Measurements from ENCODE around the gene METAP1D.
A peak's percentile ranks its signal among the peaks of the same experiment; 100 is the strongest.

The METAP1D gene

DNA sequence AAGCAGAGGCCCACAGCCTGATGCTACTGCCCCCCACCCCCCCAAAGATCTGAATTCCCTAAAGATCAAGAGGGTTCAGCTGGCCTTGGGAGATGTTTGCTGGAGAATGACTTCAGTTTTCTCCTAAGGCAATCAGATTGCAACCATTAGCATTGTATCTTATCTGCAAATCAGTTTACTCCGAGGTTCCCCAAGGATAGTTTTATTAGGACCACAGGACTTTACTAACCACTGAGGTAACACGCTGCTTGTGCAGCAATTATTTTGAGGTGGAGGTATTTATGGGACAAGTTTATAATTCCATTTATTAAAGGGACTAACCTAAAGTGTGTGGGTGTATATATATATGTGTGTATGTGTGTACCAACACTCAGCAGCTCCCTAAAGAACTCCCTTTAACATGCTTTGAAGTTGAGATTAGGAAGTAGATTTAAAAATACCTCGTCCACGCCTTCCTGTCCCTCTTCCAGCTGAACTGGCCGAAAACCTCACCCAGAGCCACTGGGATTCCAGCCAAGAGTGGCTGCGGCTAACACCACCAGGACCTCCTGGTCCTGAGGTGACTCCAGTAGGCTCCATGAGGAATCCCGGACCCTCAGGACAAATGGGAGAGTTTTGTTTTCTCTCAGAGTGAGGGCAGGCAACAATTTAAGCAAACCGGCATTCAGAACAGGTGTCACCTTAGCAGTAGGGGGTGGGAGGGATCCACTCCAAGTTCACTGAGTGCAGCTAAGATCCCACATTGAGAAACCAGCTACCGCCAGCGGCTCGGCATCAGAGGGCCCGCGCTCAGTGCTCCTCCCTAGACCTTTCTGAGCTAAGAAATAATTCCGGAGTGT lies 82.6 kb downstream of the METAP1D start:
- no peak for DNase-seq

DNA sequence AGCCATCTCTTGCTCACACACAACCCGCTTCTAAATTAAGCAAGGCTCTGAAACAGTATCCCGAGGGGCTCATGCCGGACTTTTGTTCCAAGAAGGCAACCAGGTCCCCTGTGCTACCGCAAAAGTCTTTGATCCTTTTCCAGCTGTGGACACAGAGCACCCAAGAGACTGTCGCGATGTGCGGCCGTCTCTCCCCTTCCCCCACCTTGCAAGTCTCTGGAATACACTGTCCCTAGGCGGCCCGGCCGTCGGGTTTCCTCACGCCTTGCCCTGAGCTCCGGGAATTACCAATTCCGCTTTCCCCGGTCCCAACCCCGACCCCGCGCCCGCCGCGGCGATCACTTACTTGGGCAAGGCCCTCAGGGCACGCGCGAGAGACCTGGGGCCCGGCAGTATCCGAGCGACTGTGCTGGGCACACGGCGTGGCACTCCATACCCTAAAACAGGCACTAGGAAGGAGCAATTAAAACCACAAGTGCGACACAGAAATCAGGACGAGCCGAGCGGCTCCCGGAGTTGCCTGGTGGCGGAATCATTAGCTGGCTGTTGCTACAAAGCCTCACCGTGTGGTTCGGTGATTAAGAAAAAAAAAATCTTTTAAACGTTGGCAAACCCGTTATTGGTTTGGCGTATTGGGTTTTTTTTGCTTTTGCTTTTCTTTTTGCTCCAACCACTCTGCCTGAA lies 83.3 kb downstream of the METAP1D start:
- no peak for DNase-seq

DNA sequence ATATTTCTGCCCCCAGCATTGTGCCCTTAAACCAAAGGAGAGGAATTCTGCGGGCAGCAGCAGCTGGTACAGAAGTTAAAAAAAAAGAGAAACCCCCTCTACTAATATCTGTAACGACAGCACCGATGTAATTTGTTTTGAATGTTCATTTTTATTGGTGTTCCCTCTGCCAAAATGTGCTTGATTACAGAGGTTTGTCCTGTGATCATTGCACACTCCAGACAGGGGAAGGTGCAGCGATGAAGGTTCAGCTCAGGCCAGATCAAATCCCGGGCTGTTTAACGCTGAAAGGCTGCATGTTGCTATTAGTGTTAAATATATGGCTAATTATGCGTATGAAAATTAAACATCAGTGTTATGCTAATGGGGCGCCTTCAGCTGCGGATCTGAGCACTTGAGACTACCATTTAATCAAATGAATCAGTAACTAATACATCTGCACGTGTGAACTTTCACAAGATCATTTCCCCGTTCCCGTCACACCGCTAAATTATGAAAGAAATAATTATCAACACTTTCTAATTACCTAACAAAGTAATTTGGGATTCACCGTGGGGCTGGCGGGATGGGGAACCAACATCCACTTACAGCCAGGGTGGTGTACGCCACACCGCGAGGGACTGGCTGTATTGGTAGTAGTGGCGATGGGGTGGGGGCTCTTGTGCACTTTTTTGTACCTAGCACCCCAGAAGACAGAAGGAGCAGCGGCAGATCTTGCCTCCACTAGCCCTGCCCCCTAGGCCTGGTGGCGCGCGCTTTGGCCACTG lies 84.1 kb downstream of the METAP1D start:
- DNase-seq = no peak

GRCh38 chr2:172084395-172084644 lies 84.6 kb downstream of the METAP1D start:
- DNase-seq = peak; percentile 71

DNA sequence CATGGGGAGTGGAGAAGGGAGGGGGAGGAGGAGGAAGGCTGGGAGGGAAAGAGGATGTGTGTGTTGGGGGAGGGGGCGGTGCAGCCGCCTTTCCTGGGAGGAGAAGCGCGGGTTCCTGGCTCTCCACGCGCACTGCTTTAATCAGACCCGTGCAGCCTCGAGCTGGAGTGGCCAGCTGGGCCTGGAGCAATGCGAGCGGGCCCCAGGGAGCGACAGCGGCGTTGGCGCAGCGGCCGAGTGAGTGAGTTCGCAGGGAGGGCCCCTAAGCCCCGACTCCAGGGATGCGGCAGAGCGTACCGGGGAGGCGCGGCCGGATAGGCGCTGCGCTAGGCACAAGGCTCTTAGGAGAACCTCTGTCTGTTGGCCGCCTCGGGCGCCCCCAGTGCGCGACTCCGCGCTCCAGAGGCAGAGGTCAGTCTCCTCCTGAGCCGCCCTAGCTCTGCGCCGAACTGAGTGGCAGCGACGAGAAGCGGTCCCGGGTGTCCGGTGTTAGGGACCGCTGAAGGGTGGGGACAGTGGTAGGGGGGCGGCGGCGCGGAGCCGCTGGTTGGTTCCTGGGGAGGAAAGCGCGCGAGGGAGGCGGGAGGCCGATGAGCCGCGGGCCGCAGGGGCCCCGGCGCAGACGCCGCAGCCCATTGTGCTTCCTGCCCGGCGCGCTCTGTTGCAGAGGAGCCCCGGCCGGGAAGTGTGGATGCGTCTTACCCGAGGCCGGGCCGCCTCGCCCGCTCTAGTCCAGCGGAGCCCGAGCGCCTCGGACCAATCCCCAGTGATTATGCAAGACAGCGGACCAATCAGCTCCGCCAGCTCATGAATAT lies 85.1 kb downstream of the METAP1D start:
- DNase-seq = peak; percentile 87

DNA sequence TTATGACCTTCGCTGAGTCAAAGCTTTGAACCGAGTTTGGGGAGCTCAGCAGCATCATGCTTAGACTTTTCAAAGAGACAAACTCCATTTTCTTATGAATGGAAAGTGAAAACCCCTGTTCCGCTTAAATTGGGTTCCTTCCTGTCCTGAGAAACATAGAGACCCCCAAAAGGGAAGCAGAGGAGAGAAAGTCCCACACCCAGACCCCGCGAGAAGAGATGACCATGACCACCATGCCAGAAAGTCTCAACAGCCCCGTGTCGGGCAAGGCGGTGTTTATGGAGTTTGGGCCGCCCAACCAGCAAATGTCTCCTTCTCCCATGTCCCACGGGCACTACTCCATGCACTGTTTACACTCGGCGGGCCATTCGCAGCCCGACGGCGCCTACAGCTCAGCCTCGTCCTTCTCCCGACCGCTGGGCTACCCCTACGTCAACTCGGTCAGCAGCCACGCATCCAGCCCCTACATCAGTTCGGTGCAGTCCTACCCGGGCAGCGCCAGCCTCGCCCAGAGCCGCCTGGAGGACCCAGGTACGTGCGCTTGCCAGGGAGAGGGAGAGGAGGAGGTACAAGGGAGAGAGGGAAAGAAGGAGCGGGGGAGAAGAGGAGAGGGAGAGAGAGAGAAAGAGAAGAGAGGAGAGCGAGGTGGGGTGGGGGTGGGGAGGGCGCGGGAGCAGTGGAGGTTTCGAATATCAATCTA lies 85.9 kb downstream of the METAP1D start, which contains the start of gene DLX1:
Gene DLX1, plus strand, starts transcription at position 48 of the 700 bp plus-strand sequence. Its CDS starts 171 bp downstream, at position 219.
- DNase-seq = no peak

DNA sequence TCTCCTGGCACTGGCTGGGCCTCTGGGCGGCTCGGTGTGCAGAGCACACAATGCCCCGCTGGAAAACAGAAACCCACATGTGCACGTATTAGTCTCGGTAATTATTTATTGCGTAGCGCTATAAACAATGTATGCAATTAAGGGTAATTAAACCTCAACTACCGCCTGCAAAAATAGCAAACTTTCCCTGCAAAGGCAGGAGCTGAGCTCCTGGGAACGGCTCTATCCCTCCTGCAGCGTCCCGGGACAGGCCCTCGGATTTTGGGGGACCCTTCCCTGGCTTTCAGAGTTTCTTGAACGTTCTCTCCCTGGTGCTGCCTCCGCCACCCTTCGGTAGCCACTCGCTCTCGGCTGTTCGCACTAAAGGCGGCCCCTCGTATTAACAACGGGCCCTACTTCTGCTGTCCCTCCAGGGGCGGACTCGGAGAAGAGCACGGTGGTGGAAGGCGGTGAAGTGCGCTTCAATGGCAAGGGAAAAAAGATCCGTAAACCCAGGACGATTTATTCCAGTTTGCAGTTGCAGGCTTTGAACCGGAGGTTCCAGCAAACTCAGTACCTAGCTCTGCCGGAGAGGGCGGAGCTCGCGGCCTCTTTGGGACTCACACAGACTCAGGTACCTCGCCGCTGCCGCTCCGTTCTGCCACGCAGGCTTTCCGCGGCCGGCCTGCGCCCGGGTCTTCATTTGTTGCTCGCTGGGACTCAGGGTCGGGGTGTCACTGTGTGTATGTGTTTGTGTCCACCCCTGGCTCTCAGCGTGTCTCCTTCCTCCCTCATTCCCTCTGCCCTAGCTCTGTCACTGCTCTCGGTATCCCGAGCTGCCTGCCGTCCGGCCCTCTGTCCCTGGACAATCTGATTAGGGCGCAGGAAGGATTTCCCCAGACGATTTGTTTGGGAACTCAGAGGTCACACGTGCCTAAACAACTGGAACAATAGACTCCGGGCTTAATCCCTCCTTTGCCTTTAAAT lies 86.8 kb downstream of the METAP1D start:
- DNase-seq = no peak

DNA sequence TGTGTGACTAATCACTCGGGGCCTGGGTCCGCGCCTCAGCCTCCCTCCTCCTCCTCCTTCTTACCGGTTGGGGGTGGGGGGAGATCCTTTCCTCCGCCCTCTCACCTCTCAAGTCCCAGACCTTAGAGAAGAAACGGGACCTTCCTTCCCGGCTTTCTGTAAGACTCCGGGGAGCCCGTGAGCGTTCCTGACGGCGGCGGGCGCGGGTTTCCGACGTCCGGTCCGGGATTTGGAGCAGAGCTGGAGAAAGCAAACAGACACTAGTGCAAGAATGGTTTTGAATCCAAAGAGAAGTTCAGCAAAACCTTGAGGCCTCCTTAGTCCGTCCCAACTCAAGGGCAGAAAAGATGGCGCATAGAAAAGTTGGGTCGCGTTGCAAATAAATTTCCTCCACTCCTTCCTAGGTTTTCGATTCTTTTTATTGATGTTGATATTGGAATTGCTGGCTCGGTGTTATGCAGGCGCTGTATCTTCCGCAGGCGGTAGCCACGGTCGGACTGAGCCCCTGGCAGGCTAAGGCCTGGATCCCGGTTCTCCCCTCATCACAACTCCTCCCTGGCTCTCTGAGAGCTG lies 87.5 kb downstream of the METAP1D start:
- no peak for DNase-seq

- DNase-seq = no peak
These were observed 88.1 kb downstream of the METAP1D start for GRCh38 chr2:172087780-172088244.

DNA sequence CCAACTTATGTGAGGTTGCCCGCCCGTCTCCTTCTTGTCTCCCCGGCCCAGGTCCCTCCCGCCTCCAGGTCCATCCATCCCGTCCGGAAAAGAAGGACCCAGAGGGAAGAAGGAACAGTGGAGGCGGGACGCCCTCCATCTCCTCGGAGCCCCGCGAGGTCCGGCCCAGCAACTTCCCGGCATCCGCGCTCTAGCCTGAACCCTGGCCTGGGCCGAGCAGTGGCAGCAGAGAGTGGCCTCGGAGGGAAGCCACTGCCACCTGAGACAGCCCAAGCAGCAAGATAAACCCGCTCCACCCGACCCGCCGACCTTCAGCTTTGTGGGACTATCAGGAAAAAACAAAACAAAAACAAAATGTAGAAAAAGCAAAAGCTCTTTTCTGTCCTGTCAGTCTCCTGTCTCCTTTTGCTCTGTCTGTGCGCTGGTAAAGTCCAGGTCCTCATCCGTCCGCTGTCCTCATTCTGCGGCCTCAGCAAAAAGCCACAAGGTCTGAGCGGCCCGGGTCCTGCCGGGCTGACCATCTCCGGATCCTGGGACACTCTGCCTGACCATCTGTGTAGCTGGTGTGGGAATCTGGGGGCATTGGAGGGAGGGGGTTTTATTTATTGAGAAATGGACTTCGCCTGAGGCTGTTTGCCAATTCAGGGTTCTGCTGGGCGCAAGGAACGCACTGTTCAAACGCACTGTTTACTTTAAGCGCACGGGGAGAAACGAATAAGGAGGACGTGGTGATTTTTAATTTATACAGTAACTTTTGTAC lies 88.7 kb downstream of the METAP1D start:
- DNase-seq = no peak

GRCh38 chr2:172089005-172089504 lies 89.3 kb downstream of the METAP1D start:
- no peak for DNase-seq

DNA sequence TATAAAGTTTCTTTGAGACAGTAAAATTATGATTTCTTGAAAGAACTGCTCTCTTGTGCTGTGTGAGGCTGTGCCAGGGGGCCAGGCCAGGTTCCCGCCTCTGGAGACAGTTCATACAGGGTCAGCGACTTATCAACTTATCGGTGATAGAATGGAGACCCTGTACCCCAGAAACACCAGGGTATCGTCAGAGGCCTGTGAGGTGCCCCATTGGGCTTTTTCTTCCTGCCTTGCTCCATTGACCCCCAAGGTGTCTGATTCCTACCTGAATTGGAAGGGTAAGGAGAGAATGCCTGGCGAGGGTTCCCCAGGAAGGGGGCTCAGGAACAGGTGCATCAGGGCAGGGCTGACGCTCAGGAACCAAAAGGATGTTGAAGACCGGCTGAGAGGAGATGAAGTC lies 89.9 kb downstream of the METAP1D start:
- DNase-seq = no peak

GRCh38 chr2:172090044-172090961 lies 90.5 kb downstream of the METAP1D start:
- DNase-seq = no peak

GRCh38 chr2:172091000-172091641 lies 91.4 kb downstream of the METAP1D start:
- DNase-seq = no peak

DNA sequence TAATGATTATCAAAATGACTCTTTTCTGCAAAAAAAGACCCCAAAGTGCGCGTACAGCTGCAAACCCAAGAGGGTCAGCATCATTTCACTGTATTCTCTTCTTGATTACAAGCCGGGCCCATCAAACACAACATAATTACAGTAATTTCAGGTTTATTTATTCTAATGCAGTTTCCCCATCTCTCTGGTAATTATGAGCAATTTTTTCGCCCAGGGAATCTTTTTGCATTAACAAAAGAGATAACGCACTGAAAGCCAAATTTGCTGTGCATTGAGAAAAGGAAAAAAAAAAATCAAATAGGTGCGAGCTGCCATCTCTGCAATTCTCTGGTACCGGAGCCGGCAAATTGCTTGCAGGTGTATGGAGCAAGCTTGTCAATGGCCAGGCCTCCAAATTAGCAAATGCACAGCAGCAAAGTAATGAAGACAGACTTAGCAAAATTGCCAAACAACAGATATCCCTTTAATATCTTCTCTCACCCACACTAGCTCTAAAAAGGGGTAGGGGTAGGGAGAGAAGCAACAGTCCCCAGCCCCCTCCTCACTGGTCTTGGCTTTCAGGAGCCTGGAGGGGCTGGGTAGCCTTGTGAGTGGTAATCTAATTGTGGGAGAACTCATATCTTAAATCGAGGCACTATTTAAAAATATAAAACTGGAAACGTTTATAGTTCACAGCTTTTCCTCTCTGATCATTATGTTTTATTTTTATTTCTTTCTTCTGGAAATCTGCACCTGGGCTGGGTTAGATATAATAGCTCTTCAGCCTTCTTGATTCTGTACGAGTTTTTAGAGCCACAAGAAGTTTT lies 92.2 kb downstream of the METAP1D start:
- no peak for DNase-seq

GRCh38 chr2:172092716-172093415 lies 93.1 kb downstream of the METAP1D start:
- no peak for DNase-seq

Measured in DMS 273 treated with DMSO at 0.1 percent for 48 hours (cell line).